ENCODE measurements around the gene EFEMP1.

The EFEMP1 gene

GRCh38 chr2:55965276-55965675 lies 41.7 kb upstream of the EFEMP1 start:
- TF ChIP-seq CTCF (IDR thresholded peaks at IDR 0.05; ENCODE audit: insufficient read depth, low read length, poor library complexity, severe bottlenecking) = no peak
- no peak overlapping the region for H3K4me3 ChIP-seq (replicated peaks; ENCODE audit: low read depth, low read length)
- DNase-seq (ENCODE audit: extremely low read depth, insufficient read length) = no peak
- no peaks in the 10 kb centered on the region for H3K27me3 ChIP-seq (replicated peaks; ENCODE audit: control insufficient read depth, insufficient read depth, low read length)
- H3K36me3 ChIP-seq (ENCODE audit: control insufficient read depth, insufficient read depth, low read length) = no peaks in the 10 kb centered on the region

- H3K4me3 ChIP-seq (replicated peaks; ENCODE audit: low read depth, low read length) = no peak overlapping the region
- H3K27me3 ChIP-seq (replicated peaks; ENCODE audit: control insufficient read depth, insufficient read depth, low read length) = no peaks in the 10 kb centered on the region
- no peak for DNase-seq (ENCODE audit: extremely low read depth, insufficient read length)
- TF ChIP-seq CTCF (IDR thresholded peaks at IDR 0.05; ENCODE audit: insufficient read depth, low read length, poor library complexity, severe bottlenecking) = no peak
- no peaks in the 10 kb centered on the region for H3K36me3 ChIP-seq (ENCODE audit: control insufficient read depth, insufficient read depth, low read length)
Observed at GRCh38 chr2:55962915-55963314, 39.3 kb upstream of the EFEMP1 start.

GRCh38 chr2:55961318-55961911 lies 37.8 kb upstream of the EFEMP1 start:
- Histone ChIP-seq H3K27me3 (replicated peaks; ENCODE audit: control insufficient read depth, insufficient read depth, low read length) (no peaks in the 10 kb centered on the region), H3K4me3 (replicated peaks; ENCODE audit: low read depth, low read length) (no peak overlapping the region), H3K36me3 (ENCODE audit: control insufficient read depth, insufficient read depth, low read length) (no peaks in the 10 kb centered on the region)
- no peak for DNase-seq (ENCODE audit: extremely low read depth, insufficient read length)
- TF ChIP-seq CTCF (IDR thresholded peaks at IDR 0.05; ENCODE audit: insufficient read depth, low read length, poor library complexity, severe bottlenecking) = peak; percentile 62

- no peak for TF ChIP-seq CTCF (IDR thresholded peaks at IDR 0.05; ENCODE audit: insufficient read depth, low read length, poor library complexity, severe bottlenecking)
- no peak for DNase-seq (ENCODE audit: extremely low read depth, insufficient read length)
- H3K36me3 ChIP-seq (ENCODE audit: control insufficient read depth, insufficient read depth, low read length) = no peaks in the 10 kb centered on the region
- H3K4me3 ChIP-seq (replicated peaks; ENCODE audit: low read depth, low read length) = no peak overlapping the region
- no peaks in the 10 kb centered on the region for H3K27me3 ChIP-seq (replicated peaks; ENCODE audit: control insufficient read depth, insufficient read depth, low read length)
Observed at GRCh38 chr2:55958756-55959155, 35.2 kb upstream of the EFEMP1 start.

DNA sequence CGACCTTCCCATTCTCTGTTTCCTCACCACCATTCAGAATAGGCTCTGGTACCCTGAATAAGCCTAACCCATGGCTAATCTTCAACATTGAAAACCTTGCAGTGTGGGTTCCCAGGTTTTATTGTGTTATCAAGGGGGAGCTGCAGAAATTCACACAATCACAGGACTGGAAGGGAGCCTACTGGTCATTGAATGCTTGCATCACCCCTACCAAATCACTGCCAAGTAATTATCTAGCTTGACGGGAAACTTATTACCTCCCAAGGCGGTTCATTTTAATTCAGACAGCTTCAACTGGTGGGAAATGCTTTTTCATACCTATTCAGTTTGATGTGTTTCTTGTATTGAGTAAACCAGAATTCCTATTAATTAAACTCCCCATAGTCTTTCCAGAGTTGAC lies 33.6 kb upstream of the EFEMP1 start:
- no peak for DNase-seq (ENCODE audit: extremely low read depth, insufficient read length)
- Histone ChIP-seq H3K4me3 (replicated peaks; ENCODE audit: low read depth, low read length) (no peak overlapping the region), H3K27me3 (replicated peaks; ENCODE audit: control insufficient read depth, insufficient read depth, low read length) (no peaks in the 10 kb centered on the region), H3K36me3 (ENCODE audit: control insufficient read depth, insufficient read depth, low read length) (no peaks in the 10 kb centered on the region)
- no peak for TF ChIP-seq CTCF (IDR thresholded peaks at IDR 0.05; ENCODE audit: insufficient read depth, low read length, poor library complexity, severe bottlenecking)

All from GM06990 (cell line).